ENCODE results near the gene PRKCB.

DNA sequence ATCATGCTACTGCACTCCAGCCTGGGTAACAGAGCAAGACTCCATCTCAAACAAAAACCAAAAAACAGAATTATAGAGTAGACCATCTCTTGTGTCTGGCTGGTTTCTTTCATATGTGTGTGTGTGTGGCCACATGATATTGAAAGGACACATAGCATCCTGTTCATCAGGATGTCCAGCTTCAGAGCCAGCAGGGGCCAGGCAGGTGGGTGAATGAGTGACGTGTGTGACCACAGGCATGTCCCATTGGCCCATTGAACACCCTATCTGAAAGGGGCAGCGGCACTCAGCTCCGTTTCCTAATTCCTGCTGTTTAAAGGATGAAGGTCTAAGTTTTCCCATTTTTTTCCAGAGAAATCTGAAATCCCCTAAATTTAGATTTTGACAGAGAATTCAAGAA, 174.2 kb downstream of the PRKCB start:
- TF ChIP-seq POLR2AphosphoS5 (IDR thresholded peaks at IDR 0.05) (no peak), POLR2A (IDR thresholded peaks at IDR 0.05) (no peak)
- TF ChIP-seq, protein P1, sequence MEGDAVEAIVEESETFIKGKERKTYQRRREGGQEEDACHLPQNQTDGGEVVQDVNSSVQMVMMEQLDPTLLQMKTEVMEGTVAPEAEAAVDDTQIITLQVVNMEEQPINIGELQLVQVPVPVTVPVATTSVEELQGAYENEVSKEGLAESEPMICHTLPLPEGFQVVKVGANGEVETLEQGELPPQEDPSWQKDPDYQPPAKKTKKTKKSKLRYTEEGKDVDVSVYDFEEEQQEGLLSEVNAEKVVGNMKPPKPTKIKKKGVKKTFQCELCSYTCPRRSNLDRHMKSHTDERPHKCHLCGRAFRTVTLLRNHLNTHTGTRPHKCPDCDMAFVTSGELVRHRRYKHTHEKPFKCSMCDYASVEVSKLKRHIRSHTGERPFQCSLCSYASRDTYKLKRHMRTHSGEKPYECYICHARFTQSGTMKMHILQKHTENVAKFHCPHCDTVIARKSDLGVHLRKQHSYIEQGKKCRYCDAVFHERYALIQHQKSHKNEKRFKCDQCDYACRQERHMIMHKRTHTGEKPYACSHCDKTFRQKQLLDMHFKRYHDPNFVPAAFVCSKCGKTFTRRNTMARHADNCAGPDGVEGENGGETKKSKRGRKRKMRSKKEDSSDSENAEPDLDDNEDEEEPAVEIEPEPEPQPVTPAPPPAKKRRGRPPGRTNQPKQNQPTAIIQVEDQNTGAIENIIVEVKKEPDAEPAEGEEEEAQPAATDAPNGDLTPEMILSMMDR (IDR thresholded peaks at IDR 0.05), result no peak
